ENCODE data around the gene IL32.
A peak's percentile ranks its signal among the peaks of the same experiment; 100 is the strongest.

The IL32 gene

GRCh38 chr16:3022684-3023414 lies 42.6 kb upstream of the IL32 start:
- Histone ChIP-seq H3K4me2 (ENCODE audit: low read depth, low read length, poor library complexity, severe bottlenecking) (peak overlapping the region; percentile 85), H3K4me3 (ENCODE audit: low read length, poor library complexity, severe bottlenecking) (peak overlapping the region; percentile 75), H3K79me2 (ENCODE audit: insufficient read depth, low read length) (peaks cover 30% of the 10 kb centered on the region), H4K20me1 (ENCODE audit: insufficient read depth, low read length, poor library complexity, severe bottlenecking) (peaks cover 12% of the 10 kb centered on the region), H3K4me1 (ENCODE audit: insufficient read depth, low read length, poor library complexity, severe bottlenecking) (peaks cover 15% of the 10 kb centered on the region), H3K9me3 (ENCODE audit: insufficient read depth, low read depth, low read length) (no peaks in the 10 kb centered on the region), H2AFZ (ENCODE audit: low read length) (no peak overlapping the region), H3K9me2 (replicated peaks; ENCODE audit: low read depth, low read length) (no peaks in the 10 kb centered on the region), H3K27me3 (ENCODE audit: insufficient read depth, low read length, poor library complexity, severe bottlenecking) (no peaks in the 10 kb centered on the region), H3K36me3 (ENCODE audit: insufficient read depth, low read length) (no peaks in the 10 kb centered on the region), H3F3A (ENCODE audit: low read depth) (no peaks in the 10 kb centered on the region), H3K9ac (ENCODE audit: low read depth, low read length, poor library complexity, severe bottlenecking) (peak overlapping the region; percentile 62)
- TF ChIP-seq CTCF (conservative IDR thresholded peaks at IDR 0.05; ENCODE audit: low read length): no peak
- no peak for TF ChIP-seq EZH2phosphoT487 (IDR thresholded peaks at IDR 0.05; ENCODE audit: borderline replicate concordance)

GRCh38 chr16:3023415-3023668 lies 42.1 kb upstream of the IL32 start:
- Histone ChIP-seq H3K4me2 (ENCODE audit: low read depth, low read length, poor library complexity, severe bottlenecking) (peak overlapping the region; percentile 85), H3F3A (ENCODE audit: low read depth) (no peaks in the 10 kb centered on the region), H4K20me1 (ENCODE audit: insufficient read depth, low read length, poor library complexity, severe bottlenecking) (peaks cover 12% of the 10 kb centered on the region), H3K9me2 (replicated peaks; ENCODE audit: low read depth, low read length) (no peaks in the 10 kb centered on the region), H3K4me3 (ENCODE audit: low read length, poor library complexity, severe bottlenecking) (peak overlapping the region; percentile 75), H3K27me3 (ENCODE audit: insufficient read depth, low read length, poor library complexity, severe bottlenecking) (no peaks in the 10 kb centered on the region), H2AFZ (ENCODE audit: low read length) (no peak overlapping the region), H3K9me3 (ENCODE audit: insufficient read depth, low read depth, low read length) (no peaks in the 10 kb centered on the region), H3K79me2 (ENCODE audit: insufficient read depth, low read length) (peaks cover 30% of the 10 kb centered on the region), H3K36me3 (ENCODE audit: insufficient read depth, low read length) (no peaks in the 10 kb centered on the region), H3K9ac (ENCODE audit: low read depth, low read length, poor library complexity, severe bottlenecking) (peak overlapping the region; percentile 62), H3K4me1 (ENCODE audit: insufficient read depth, low read length, poor library complexity, severe bottlenecking) (peaks cover 15% of the 10 kb centered on the region)
- TF ChIP-seq CTCF (conservative IDR thresholded peaks at IDR 0.05; ENCODE audit: low read length) (no peak), EZH2phosphoT487 (IDR thresholded peaks at IDR 0.05; ENCODE audit: borderline replicate concordance) (no peak)

- Histone ChIP-seq H3K9me2 (replicated peaks; ENCODE audit: low read depth, low read length) (no peaks in the 10 kb centered on the region), H3K27me3 (ENCODE audit: insufficient read depth, low read length, poor library complexity, severe bottlenecking) (no peaks in the 10 kb centered on the region), H2AFZ (ENCODE audit: low read length) (peak within 1 kb of the TSS; percentile 60), H3F3A (ENCODE audit: low read depth) (no peaks in the 10 kb centered on the region), H4K20me1 (ENCODE audit: insufficient read depth, low read length, poor library complexity, severe bottlenecking) (peaks cover 12% of the 10 kb centered on the region), H3K9ac (ENCODE audit: low read depth, low read length, poor library complexity, severe bottlenecking) (peak within 1 kb of the TSS; percentile 62), H3K36me3 (ENCODE audit: insufficient read depth, low read length) (no peaks in the 10 kb centered on the region), H3K4me1 (ENCODE audit: insufficient read depth, low read length, poor library complexity, severe bottlenecking) (peaks cover 15% of the 10 kb centered on the region), H3K9me3 (ENCODE audit: insufficient read depth, low read depth, low read length) (no peaks in the 10 kb centered on the region), H3K79me2 (ENCODE audit: insufficient read depth, low read length) (peaks cover 30% of the 10 kb centered on the region), H3K4me2 (ENCODE audit: low read depth, low read length, poor library complexity, severe bottlenecking) (peak within 1 kb of the TSS; percentile 85), H3K4me3 (ENCODE audit: low read length, poor library complexity, severe bottlenecking) (peak within 1 kb of the TSS; percentile 75)
- TF ChIP-seq CTCF (conservative IDR thresholded peaks at IDR 0.05; ENCODE audit: low read length): no peak
- no peak for TF ChIP-seq EZH2phosphoT487 (IDR thresholded peaks at IDR 0.05; ENCODE audit: borderline replicate concordance)
Measured at GRCh38 chr16:3023669-3024478, 41.6 kb upstream of the IL32 start, which contains the start of the genes HCFC1R1 and THOC6. Gene HCFC1R1, minus strand, starts transcription at chr16:3023942. Its CDS starts 1 bp downstream, at chr16:3023941. Gene THOC6, plus strand, starts transcription at chr16:3024035. Its CDS starts 292 bp downstream, at chr16:3024327.

Data from Loucy (cell line).